KMS-11 (cell line): ENCODE data around the gene NCOA6.

Experiments
- H2AFZ ChIP-seq: fragments of 200-600 bp; sonication (generic); 2 replicates; pipeline ENCODE4 v1.6.1; 2016; ENCODE audit warnings: antibody characterized with exemption, mixed run types, low read depth
- H3K27ac ChIP-seq: fragments of 200-600 bp; sonication (generic); 2 replicates; pipeline ENCODE4 v1.6.1; 2016; ENCODE audit warnings: mild to moderate bottlenecking, mixed run types
- H3K27me3 ChIP-seq: fragments of 200-600 bp; sonication (generic); 2 replicates; pipeline ENCODE4 v1.6.1; 2017; ENCODE audit warnings: mild to moderate bottlenecking, low read depth, mixed run types, moderate library complexity; ENCODE audit not compliant: insufficient read depth
- H3K36me3 ChIP-seq: fragments of 200-600 bp; sonication (generic); 2 replicates; pipeline ENCODE4 v1.6.1; 2017; ENCODE audit warnings: mild to moderate bottlenecking, mixed run types; ENCODE audit not compliant: insufficient read depth
- H3K4me1 ChIP-seq: fragments of 200-600 bp; sonication (generic); 2 replicates; pipeline ENCODE4 v1.6.1; 2016; ENCODE audit warnings: mild to moderate bottlenecking, low read depth, mixed run types; ENCODE audit not compliant: poor library complexity, severe bottlenecking
- H3K4me2 ChIP-seq: fragments of 200-600 bp; sonication (generic); 2 replicates; pipeline ENCODE4 v1.7.0; 2016; ENCODE audit warnings: mild to moderate bottlenecking, mixed run types
- H3K4me3 ChIP-seq: fragments of 200-600 bp; sonication (generic); IDR thresholded peaks from 2 replicates; pipeline ENCODE4 v1.6.1; 2017; ENCODE audit warnings: low read depth, low read length, mixed read lengths; ENCODE audit not compliant: insufficient read depth
- H3K79me2 ChIP-seq: fragments of 200-600 bp; sonication (generic); 2 replicates; pipeline ENCODE4 v1.6.1; 2016; ENCODE audit warnings: low read depth, mixed run types; ENCODE audit not compliant: insufficient read depth
- H3K9ac ChIP-seq: fragments of 200-600 bp; sonication (generic); 2 replicates; pipeline ENCODE4 v1.6.1; 2016; ENCODE audit warnings: mild to moderate bottlenecking, mixed run types
- H4K20me1 ChIP-seq: fragments of 200-600 bp; sonication (generic); 2 replicates; pipeline ENCODE4 v1.6.1; 2016; ENCODE audit warnings: mild to moderate bottlenecking, mixed run types; ENCODE audit not compliant: insufficient read depth
- CTCF ChIP-seq: fragments of 200-600 bp; sonication (generic); conservative IDR thresholded peaks from 2 replicates; pipeline ENCODE4 v1.6.1; 2017; ENCODE audit warnings: low read depth, mild to moderate bottlenecking, antibody characterized with exemption, low read length, moderate library complexity, mixed read lengths

NCOA6 gene

GRCh38 chr20:34754611-34755010 lies 70.8 kb downstream of the NCOA6 start:
- Histone ChIP-seq H3K4me2 (no peak overlapping the region), H3K4me3 (no peak overlapping the region), H3K4me1 (peaks cover 4% of the 10 kb centered on the region), H2AFZ (no peak overlapping the region), H3K27me3 (no peaks in the 10 kb centered on the region), H3K27ac (no peak overlapping the region), H3K36me3 (peaks cover 3% of the 10 kb centered on the region; the same call in 1 of the 2 replicates), H3K9ac (no peak overlapping the region), H3K79me2 (no peaks in the 10 kb centered on the region), H4K20me1 (no peaks in the 10 kb centered on the region)
- no peak for TF ChIP-seq CTCF

- Histone ChIP-seq H3K27ac (no peak overlapping the region), H3K4me3 (no peak overlapping the region), H3K4me2 (no peak overlapping the region), H2AFZ (no peak overlapping the region), H4K20me1 (no peaks in the 10 kb centered on the region), H3K27me3 (no peaks in the 10 kb centered on the region), H3K36me3 (peaks cover 3% of the 10 kb centered on the region; the same call in 1 of the 2 replicates), H3K9ac (no peak overlapping the region), H3K4me1 (peaks cover 4% of the 10 kb centered on the region), H3K79me2 (no peaks in the 10 kb centered on the region)
- no peak for TF ChIP-seq CTCF
Measured at GRCh38 chr20:34753706-34754461, 71.6 kb downstream of the NCOA6 start.

GRCh38 chr20:34751453-34751852 lies 74.0 kb downstream of the NCOA6 start:
- Histone ChIP-seq H4K20me1 (no peaks in the 10 kb centered on the region), H3K27me3 (no peaks in the 10 kb centered on the region), H3K27ac (no peak overlapping the region), H3K79me2 (no peaks in the 10 kb centered on the region), H2AFZ (no peak overlapping the region), H3K4me3 (no peak overlapping the region), H3K4me2 (no peak overlapping the region), H3K4me1 (peaks cover 4% of the 10 kb centered on the region), H3K36me3 (peaks cover 3% of the 10 kb centered on the region; the same call in 1 of the 2 replicates), H3K9ac (no peak overlapping the region)
- no peak for TF ChIP-seq CTCF

GRCh38 chr20:34750484-34750883 lies 75.0 kb downstream of the NCOA6 start:
- Histone ChIP-seq H3K9ac (no peak overlapping the region), H3K36me3 (peaks cover 3% of the 10 kb centered on the region; the same call in 1 of the 2 replicates), H3K4me2 (no peak overlapping the region), H3K79me2 (no peaks in the 10 kb centered on the region), H3K27me3 (no peaks in the 10 kb centered on the region), H3K27ac (no peak overlapping the region), H2AFZ (no peak overlapping the region), H3K4me1 (no peaks in the 10 kb centered on the region), H3K4me3 (no peak overlapping the region), H4K20me1 (no peaks in the 10 kb centered on the region)
- TF ChIP-seq CTCF, result no peak
